Keratinocyte (primary cell): ENCODE results near the gene SLC23A2.

Source experiments
- CTCF ChIP-seq, 3 experiments: IDR thresholded peaks in 1 of 3; conservative IDR thresholded peaks in 1 of 3; optimal IDR thresholded peaks in 1 of 3; 2 replicates in 2 of 3; 3 replicates in 1 of 3; pipeline versions ENCODE3 to v1.5.1; 2011; ENCODE audit warnings: low read length in 3 of 3, mild to moderate bottlenecking in 3 of 3, moderate library complexity in 2 of 3, control low read depth in 1 of 3, inconsistent platforms in 1 of 3; ENCODE audit not compliant: insufficient read depth in 2 of 3; ENCODE audit errors: extremely low read depth in 1 of 3
- EZH2 ChIP-seq: IDR thresholded peaks from one replicate; pipeline ENCODE4 v1.6.1; 2012; ENCODE audit warnings: inconsistent platforms, mild to moderate bottlenecking, low read length, moderate library complexity

- TF ChIP-seq CTCF (optimal IDR thresholded peaks at IDR 0.05 in 1 of 3, IDR thresholded peaks at IDR 0.05 in 1 of 3, conservative IDR thresholded peaks at IDR 0.05 in 1 of 3; ENCODE audit: extremely low read depth in 1 of 3, insufficient read depth in 2 of 3, low read length in 3 of 3), result no peak
- no peak for TF ChIP-seq EZH2
Measured at GRCh38 chr20:4953881-4954280, 47.4 kb downstream of the SLC23A2 start.
